ENCODE data around the gene ATP6V1C2.
A peak's percentile ranks its signal among the peaks of the same experiment; 100 is the strongest.
"Not testable (repeated sequence)": the region's sequence is repeated elsewhere in the genome, so short reads cannot be mapped to it uniquely, and the experiment has no call there.

ATP6V1C2 gene

GRCh38 chr2:10813163-10814138 is 92.0 kb downstream of the ATP6V1C2 start:
- TF ChIP-seq ZBTB11 (tag by site-specific recombination; conservative IDR thresholded peaks at IDR 0.05; ENCODE audit: low read depth): 0 out of 2 replicates have a peak, but pooled peaks have one; percentile 15
- TF ChIP-seq ZNF335 (tag by site-specific recombination; conservative IDR thresholded peaks at IDR 0.05): peak; percentile 38; the same call in 1 of the 2 replicates
- 0 out of 2 replicates have a peak, but pooled peaks have one; percentile 22 for TF ChIP-seq ZNF777 (tag by site-specific recombination; IDR thresholded peaks at IDR 0.05; ENCODE audit: borderline replicate concordance)
- peak overlapping the region; percentile 51 for H3K4me3 ChIP-seq (ENCODE audit: low read depth, low read length)
- H3K27ac ChIP-seq (ENCODE audit: extremely low read depth, low read depth, low read length); H3K36me3 ChIP-seq (ENCODE audit: control insufficient read depth in 2 of 2, insufficient read depth in 1 of 2, low read length in 2 of 2); H3K4me1 ChIP-seq (ENCODE audit: control insufficient read depth, insufficient read depth, low read length); H3K9me3 ChIP-seq (ENCODE audit: control insufficient read depth, insufficient read depth, low read depth, low read length); POLR2A ChIA-PET: not testable (repeated sequence)
- CTCF ChIA-PET: interaction anchor here (0.6 to 1.2 kb wide), 3 partner anchors 19 to 227 kb away, joined by 3 to 4 read pairs (median 4); no protein-coding TSS in a partner anchor

GRCh38 chr2:10814142-10814541 is 92.7 kb downstream of the ATP6V1C2 start:
- Histone ChIP-seq H3K4me3 (ENCODE audit: low read depth, low read length) (no peak overlapping the region), H3K9me3 (ENCODE audit: control insufficient read depth, insufficient read depth, low read depth, low read length) (no peaks in the 10 kb centered on the region), H3K27ac (ENCODE audit: extremely low read depth, low read depth, low read length) (no peak overlapping the region), H3K36me3 (ENCODE audit: control insufficient read depth in 2 of 2, insufficient read depth in 1 of 2, low read length in 2 of 2) (peaks cover 0 to 5% of the 10 kb centered on the region in 2 experiments; a peak in 1 of 3 replicates), H3K4me1 (ENCODE audit: control insufficient read depth, insufficient read depth, low read length) (peaks cover 9% of the 10 kb centered on the region)
- POLR2A ChIA-PET: no interaction called here
- peak; percentile 91 for TF ChIP-seq ZNF449 (tag by site-specific recombination; IDR thresholded peaks at IDR 0.05)
- no peak for TF ChIP-seq OVOL3 (tag by site-specific recombination; IDR thresholded peaks at IDR 0.05)
- TF ChIP-seq SCRT1 (tag by site-specific recombination; IDR thresholded peaks at IDR 0.05; ENCODE audit: borderline replicate concordance): no peak
- no peak for TF ChIP-seq ZNF24 (tag by site-specific recombination; IDR thresholded peaks at IDR 0.05)
- 0 out of 2 replicates have a peak, but pooled peaks have one; percentile 23 for TF ChIP-seq ZNF335 (tag by site-specific recombination; conservative IDR thresholded peaks at IDR 0.05)
- TF ChIP-seq GLI4 (tag by site-specific recombination; IDR thresholded peaks at IDR 0.05): no peak
- TF ChIP-seq ZBTB8A (tag by site-specific recombination; IDR thresholded peaks at IDR 0.05): 0 out of 2 replicates have a peak, but pooled peaks have one; percentile 9
- TF ChIP-seq ZNF132 (tag by site-specific recombination; IDR thresholded peaks at IDR 0.05; ENCODE audit: borderline replicate concordance): no peak
- no peak for TF ChIP-seq ZNF324 (tag by site-specific recombination; IDR thresholded peaks at IDR 0.05)
- no peak for TF ChIP-seq ZNF530 (tag by site-specific recombination; IDR thresholded peaks at IDR 0.05; ENCODE audit: low read depth)
- 0 out of 2 replicates have a peak, but pooled peaks have one; percentile 31 for TF ChIP-seq ZBTB20 (tag by site-specific recombination; IDR thresholded peaks at IDR 0.05)
- TF ChIP-seq KLF17 (tag by site-specific recombination; IDR thresholded peaks at IDR 0.05): no peak
- TF ChIP-seq ZNF645 (tag by site-specific recombination; IDR thresholded peaks at IDR 0.05): no peak
- CTCF ChIA-PET: interaction anchor here (0.6 to 0.7 kb wide), 2 partner anchors 18 to 195 kb away, joined by 3 to 9 read pairs; no protein-coding TSS in a partner anchor

Measured in HEK293 (cell line).